Panc1 (cell line): Measurements from ENCODE around the gene TBX5.

ENCODE experiments used
- REST ChIP-seq, 2 experiments: IDR thresholded peaks; 2 replicates each; pipeline ENCODE4 v1.6.1; 2011 to 2012; ENCODE audit warnings: low read depth in 2 of 2, control low read depth in 1 of 2, low read length in 1 of 2, mild to moderate bottlenecking in 1 of 2, moderate library complexity in 1 of 2; ENCODE audit not compliant: insufficient read depth in 1 of 2
- TF ChIP-seq, protein P1 (sequence below): fragments of 450-650 bp; IDR thresholded peaks from 2 replicates; pipeline ENCODE4 v1.5.1; 2017; ENCODE audit warnings: mild to moderate bottlenecking

DNA sequence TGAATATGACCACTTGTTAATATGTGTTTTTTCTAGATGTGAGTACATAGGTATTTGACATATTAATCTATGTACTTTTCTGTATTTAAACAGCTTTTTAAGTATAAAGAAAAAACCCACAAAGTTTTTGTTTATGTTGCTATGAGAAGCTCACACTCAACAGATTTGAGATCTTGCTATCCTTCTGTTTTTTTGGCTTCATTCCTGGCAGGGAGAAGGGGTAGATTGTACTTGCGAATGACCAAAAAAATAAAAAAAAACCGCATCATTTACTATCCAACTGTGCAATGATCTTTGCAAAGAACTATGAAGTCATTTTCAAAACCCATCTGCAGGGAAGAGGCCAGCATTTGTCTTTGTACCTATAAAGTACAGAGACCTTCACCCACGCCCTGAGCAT is 28.4 kb upstream of the TBX5 start:
- TF ChIP-seq, protein P1, sequence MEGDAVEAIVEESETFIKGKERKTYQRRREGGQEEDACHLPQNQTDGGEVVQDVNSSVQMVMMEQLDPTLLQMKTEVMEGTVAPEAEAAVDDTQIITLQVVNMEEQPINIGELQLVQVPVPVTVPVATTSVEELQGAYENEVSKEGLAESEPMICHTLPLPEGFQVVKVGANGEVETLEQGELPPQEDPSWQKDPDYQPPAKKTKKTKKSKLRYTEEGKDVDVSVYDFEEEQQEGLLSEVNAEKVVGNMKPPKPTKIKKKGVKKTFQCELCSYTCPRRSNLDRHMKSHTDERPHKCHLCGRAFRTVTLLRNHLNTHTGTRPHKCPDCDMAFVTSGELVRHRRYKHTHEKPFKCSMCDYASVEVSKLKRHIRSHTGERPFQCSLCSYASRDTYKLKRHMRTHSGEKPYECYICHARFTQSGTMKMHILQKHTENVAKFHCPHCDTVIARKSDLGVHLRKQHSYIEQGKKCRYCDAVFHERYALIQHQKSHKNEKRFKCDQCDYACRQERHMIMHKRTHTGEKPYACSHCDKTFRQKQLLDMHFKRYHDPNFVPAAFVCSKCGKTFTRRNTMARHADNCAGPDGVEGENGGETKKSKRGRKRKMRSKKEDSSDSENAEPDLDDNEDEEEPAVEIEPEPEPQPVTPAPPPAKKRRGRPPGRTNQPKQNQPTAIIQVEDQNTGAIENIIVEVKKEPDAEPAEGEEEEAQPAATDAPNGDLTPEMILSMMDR, result no peak
- no peak for TF ChIP-seq REST (IDR thresholded peaks at IDR 0.05; ENCODE audit: insufficient read depth in 1 of 2, low read depth in 2 of 2, low read length in 1 of 2)
